Measurements from ENCODE around the gene UFSP1. TPM values are rescaled to one million over a fixed set of nuclear protein-coding genes. Genes with fewer than 3 reads are reported as not detected.

Gene UFSP1
- total and polyA plus RNA-seq, 11 donors: 1.0 to 3.4 (median 1.8) TPM

GRCh38 chr7:100900978-100901377 lies 11.5 kb upstream of the UFSP1 start:
- Histone ChIP-seq H3K4me3 (no peak overlapping the region), H3K36me3 (no peaks in the 10 kb centered on the region), H3K27me3 (peaks cover 12 to 62% (median 29%) of the 10 kb centered on the region in 9 donors), H3K4me1 (peaks cover 0 to 14% (median 7%) of the 10 kb centered on the region in 12 donors), H3K27ac (no peak overlapping the region), H3K9me3 (no peaks in the 10 kb centered on the region)
- ATAC-seq (no peak), DNase-seq (peak in 1 of 5 donors; percentile 7)
- no peak for TF ChIP-seq POLR2A (IDR thresholded peaks at IDR 0.05)
- TF ChIP-seq, protein P1, sequence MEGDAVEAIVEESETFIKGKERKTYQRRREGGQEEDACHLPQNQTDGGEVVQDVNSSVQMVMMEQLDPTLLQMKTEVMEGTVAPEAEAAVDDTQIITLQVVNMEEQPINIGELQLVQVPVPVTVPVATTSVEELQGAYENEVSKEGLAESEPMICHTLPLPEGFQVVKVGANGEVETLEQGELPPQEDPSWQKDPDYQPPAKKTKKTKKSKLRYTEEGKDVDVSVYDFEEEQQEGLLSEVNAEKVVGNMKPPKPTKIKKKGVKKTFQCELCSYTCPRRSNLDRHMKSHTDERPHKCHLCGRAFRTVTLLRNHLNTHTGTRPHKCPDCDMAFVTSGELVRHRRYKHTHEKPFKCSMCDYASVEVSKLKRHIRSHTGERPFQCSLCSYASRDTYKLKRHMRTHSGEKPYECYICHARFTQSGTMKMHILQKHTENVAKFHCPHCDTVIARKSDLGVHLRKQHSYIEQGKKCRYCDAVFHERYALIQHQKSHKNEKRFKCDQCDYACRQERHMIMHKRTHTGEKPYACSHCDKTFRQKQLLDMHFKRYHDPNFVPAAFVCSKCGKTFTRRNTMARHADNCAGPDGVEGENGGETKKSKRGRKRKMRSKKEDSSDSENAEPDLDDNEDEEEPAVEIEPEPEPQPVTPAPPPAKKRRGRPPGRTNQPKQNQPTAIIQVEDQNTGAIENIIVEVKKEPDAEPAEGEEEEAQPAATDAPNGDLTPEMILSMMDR (IDR thresholded peaks at IDR 0.05): no peak
- 71 to 86% (median 81%) methylated on average over 2 of the region's 2 CpGs for WGBS, 4 donors
- intact Hi-C loops (cut with DNase I): no loop called here

DNA sequence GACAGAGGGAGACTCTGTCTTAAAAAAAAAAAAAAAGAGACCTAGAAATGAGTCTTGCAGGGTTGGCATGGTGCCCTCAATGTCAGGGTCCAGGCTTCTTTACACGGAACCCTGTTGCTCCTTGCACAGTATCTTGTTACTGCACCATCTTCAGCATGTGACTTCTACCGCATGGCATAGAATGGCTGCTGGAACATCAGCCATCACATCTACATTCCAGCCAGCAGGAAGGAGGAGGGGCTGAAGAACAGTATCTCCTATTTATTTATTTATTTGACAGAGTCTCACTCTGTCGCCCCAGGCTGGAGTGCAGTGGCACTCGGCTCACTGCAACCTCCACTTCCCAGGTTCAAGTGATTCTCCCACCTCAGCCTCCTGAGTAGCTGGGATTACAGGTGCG lies 9.9 kb upstream of the UFSP1 start:
- Histone ChIP-seq H3K27me3 (peaks cover 21 to 77% (median 43%) of the 10 kb centered on the region in 9 donors), H3K36me3 (no peaks in the 10 kb centered on the region), H3K27ac (no peak overlapping the region), H3K4me3 (no peak overlapping the region), H3K4me1 (peaks cover 2 to 29% (median 16%) of the 10 kb centered on the region in 12 donors), H3K9me3 (no peaks in the 10 kb centered on the region)
- intact Hi-C loops (cut with DNase I): loop anchor here in 9 of 10 donors (5.0 to 10.0 kb wide), 8 partner anchors 158 to 395 kb away; no protein-coding TSS in a partner anchor
- DNase-seq (peak in 1 of 5 donors; percentile 3), ATAC-seq (no peak)
- WGBS, 4 donors: 83 to 95% (median 93%) methylated on average over 5 of the region's 5 CpGs
- TF ChIP-seq, protein P1 (IDR thresholded peaks at IDR 0.05): no peak
- TF ChIP-seq POLR2A (IDR thresholded peaks at IDR 0.05): no peak

- 57 to 66% (median 62%) methylated on average over 13 of the region's 13 CpGs for WGBS, 4 donors
- DNase-seq: peak in 1 of 5 donors; percentile 0
- H3K27ac ChIP-seq: no peak overlapping the region
- no peaks in the 10 kb centered on the region for H3K36me3 ChIP-seq
- no peak overlapping the region for H3K4me3 ChIP-seq
- peaks cover 2 to 31% (median 16%) of the 10 kb centered on the region in 12 donors for H3K4me1 ChIP-seq
- no peaks in the 10 kb centered on the region for H3K9me3 ChIP-seq
- no peak for ATAC-seq
- peaks cover 21 to 84% (median 43%) of the 10 kb centered on the region in 9 donors for H3K27me3 ChIP-seq
- TF ChIP-seq, protein P1 (IDR thresholded peaks at IDR 0.05): no peak
- TF ChIP-seq POLR2A (IDR thresholded peaks at IDR 0.05): no peak
- intact Hi-C loops (cut with DNase I): loop anchor here (1.0 to 10.0 kb wide), 11 partner anchors 159 to 397 kb away; no protein-coding TSS in a partner anchor
These were observed 8.4 kb upstream of the UFSP1 start for GRCh38 chr7:100897772-100898454.
